NCI-H524 (cell line): Measurements from ENCODE around the gene APLP2.
"Not testable (repeated sequence)": the region's sequence is repeated elsewhere in the genome, so short reads cannot be mapped to it uniquely, and the experiment has no call there.

Experiments used
- DNase-seq, 2 experiments: peaks; one replicate each; lab custom pipeline; 2025; lab: John Stamatoyannopoulos, UW

APLP2 gene

GRCh38 chr11:130170345-130170744 lies 100.7 kb downstream of the APLP2 start:
- no peak for DNase-seq

- no peak for DNase-seq
Measured at GRCh38 chr11:130171534-130171933, 101.8 kb downstream of the APLP2 start.

GRCh38 chr11:130172001-130172400 lies 102.3 kb downstream of the APLP2 start:
- not testable (repeated sequence) for DNase-seq

GRCh38 chr11:130174642-130175041 lies 104.9 kb downstream of the APLP2 start:
- no peak for DNase-seq

GRCh38 chr11:130175898-130176297 lies 106.2 kb downstream of the APLP2 start:
- DNase-seq: no peak

GRCh38 chr11:130177782-130178181 lies 108.1 kb downstream of the APLP2 start:
- DNase-seq: no peak

- no peak for DNase-seq
Measured at GRCh38 chr11:130178441-130179339, 109.0 kb downstream of the APLP2 start.

GRCh38 chr11:130179396-130180306 lies 110.0 kb downstream of the APLP2 start:
- no peak for DNase-seq

- DNase-seq: no peak
Measured at GRCh38 chr11:130180491-130180890, 110.8 kb downstream of the APLP2 start.

GRCh38 chr11:130180896-130181294 lies 111.2 kb downstream of the APLP2 start:
- DNase-seq: no peak

GRCh38 chr11:130181295-130182272 lies 111.9 kb downstream of the APLP2 start:
- DNase-seq: no peak

GRCh38 chr11:130183878-130184610 lies 114.3 kb downstream of the APLP2 start:
- no peak for DNase-seq

- DNase-seq: no peak
Measured at GRCh38 chr11:130187096-130187495, 117.4 kb downstream of the APLP2 start.

- DNase-seq: no peak
Measured at GRCh38 chr11:130188047-130188446, 118.4 kb downstream of the APLP2 start.

GRCh38 chr11:130188585-130189347 lies 119.1 kb downstream of the APLP2 start:
- DNase-seq: no peak

- DNase-seq: no peak
Measured at GRCh38 chr11:130189492-130190210, 120.0 kb downstream of the APLP2 start.

GRCh38 chr11:130190371-130190881 lies 120.7 kb downstream of the APLP2 start:
- DNase-seq: no peak

- no peak for DNase-seq
Measured at GRCh38 chr11:130191896-130192295, 122.2 kb downstream of the APLP2 start.

GRCh38 chr11:130192845-130193267 lies 123.2 kb downstream of the APLP2 start:
- DNase-seq: no peak
